Measurements from ENCODE around the gene DCPS. TPM values are rescaled to one million over a fixed set of nuclear protein-coding genes. Genes with fewer than 3 reads are reported as not detected.
"Not testable (repeated sequence)": the region's sequence is repeated elsewhere in the genome, so short reads cannot be mapped to it uniquely, and the experiment has no call there.

The DCPS gene

GRCh38 chr11:126393143-126393542 is 89.3 kb downstream of the DCPS start:
- Histone ChIP-seq H3K36me3 (ENCODE audit: insufficient read depth, low read length) (no peaks in the 10 kb centered on the region), H3K9me3 (replicated peaks; ENCODE audit: low read length) (no peaks in the 10 kb centered on the region), H3K4me3 (ENCODE audit: low read length) (no peak overlapping the region), H3K4me2 (ENCODE audit: low read length) (no peak overlapping the region), H3K27me3 (ENCODE audit: control insufficient read depth, insufficient read depth, low read length) (no peaks in the 10 kb centered on the region), H3K9ac (ENCODE audit: low read depth, low read length) (no peak overlapping the region), H3K4me1 (ENCODE audit: control insufficient read depth, insufficient read depth, low read length) (peaks cover 7% of the 10 kb centered on the region)

DNA sequence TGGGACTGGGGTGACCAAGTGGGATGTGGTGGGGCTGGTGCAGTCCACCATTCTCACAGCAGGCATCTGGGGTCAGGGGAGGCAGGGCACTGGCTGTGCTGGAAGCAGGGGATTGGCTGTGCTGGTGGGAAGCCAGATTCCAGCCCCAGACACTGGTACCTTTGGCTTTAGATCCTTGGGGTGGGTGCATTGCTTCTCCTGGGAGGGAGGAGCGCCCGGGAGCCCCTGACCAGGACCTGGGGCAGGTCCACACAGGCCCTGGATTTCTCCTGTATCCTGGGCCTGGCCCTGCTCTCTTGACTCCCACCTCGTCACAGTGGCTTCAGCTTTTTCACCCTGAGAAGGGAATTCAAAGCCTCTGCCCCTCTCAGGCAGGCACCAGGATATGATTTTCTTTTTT is 90.2 kb downstream of the DCPS start:
- no peaks in the 10 kb centered on the region for H3K36me3 ChIP-seq (ENCODE audit: insufficient read depth, low read length)
- H3K9me3 ChIP-seq (replicated peaks; ENCODE audit: low read length): no peaks in the 10 kb centered on the region
- H3K4me1 ChIP-seq (ENCODE audit: control insufficient read depth, insufficient read depth, low read length): peaks cover 7% of the 10 kb centered on the region
- no peak overlapping the region for H3K4me3 ChIP-seq (ENCODE audit: low read length)
- H3K4me2 ChIP-seq (ENCODE audit: low read length): no peak overlapping the region
- H3K27me3 ChIP-seq (ENCODE audit: control insufficient read depth, insufficient read depth, low read length): no peaks in the 10 kb centered on the region
- H3K9ac ChIP-seq (ENCODE audit: low read depth, low read length): no peak overlapping the region

DNA sequence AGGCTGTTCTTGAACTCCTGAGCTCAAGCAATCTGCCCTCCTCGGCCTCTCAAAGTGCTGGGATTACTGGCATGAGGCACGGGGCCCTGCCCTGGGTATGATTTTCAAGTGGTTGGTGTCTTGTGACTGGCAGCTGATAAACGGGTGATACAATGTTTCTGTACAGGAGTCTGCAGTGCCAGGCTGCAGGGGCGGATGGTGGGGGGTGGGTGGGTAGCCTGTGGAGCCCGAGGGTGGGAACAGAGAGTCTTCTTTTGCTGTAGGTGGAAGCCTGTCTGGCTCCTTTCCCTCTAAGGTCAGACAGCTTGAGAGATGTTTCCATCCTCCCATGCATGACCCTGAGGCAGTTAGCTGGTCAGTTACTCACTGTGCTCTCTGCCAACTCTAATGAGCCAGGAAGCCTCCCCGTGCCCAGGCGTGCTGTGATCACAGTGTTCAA is 90.8 kb downstream of the DCPS start:
- not testable (repeated sequence) for H3K4me3 ChIP-seq (ENCODE audit: low read length); H3K9me3 ChIP-seq (replicated peaks; ENCODE audit: low read length); H3K27me3 ChIP-seq (ENCODE audit: control insufficient read depth, insufficient read depth, low read length); H3K36me3 ChIP-seq (ENCODE audit: insufficient read depth, low read length); H3K4me1 ChIP-seq (ENCODE audit: control insufficient read depth, insufficient read depth, low read length); H3K4me2 ChIP-seq (ENCODE audit: low read length); H3K9ac ChIP-seq (ENCODE audit: low read depth, low read length)

Small RNA genes within 50 kb of the gene (small RNA-seq; reads per million reads assigned to genes)
- gene AP001318.3: not detected
